Activated CD8-positive, alpha-beta memory T cell treated with anti-CD3 and anti-CD28 coated beads for 36 hours (primary cell): Measurements from ENCODE around the gene DDR2. TPM values are rescaled to one million over a fixed set of nuclear protein-coding genes. Genes with fewer than 3 reads are reported as not detected.

Source experiments
- CTCF ChIA-PET: fragments of 350-600 bp; sonication (Branson Sonifier 250); formaldehyde crosslinking; loops from one replicate; lab custom pipeline; 2021; ENCODE audit warnings: antibody characterized with exemption; lab: Charles Lee
- POLR2A ChIA-PET: fragments of 350-600 bp; sonication (Branson Sonifier 250); formaldehyde crosslinking; loops from one replicate; lab custom pipeline; 2021; ENCODE audit warnings: antibody characterized with exemption; lab: Charles Lee
- total RNA-seq, 2 experiments: library from RNA; stranded (reverse); gene quantifications; one replicate each; pipeline ENCODE4 v1.2.3, GENCODE V29; 2021

DDR2 gene
- total RNA-seq, 2 experiments from 2014 or later: 0.17 to 0.36 TPM

GRCh38 chr1:162667381-162668080 is 35.3 kb downstream of the DDR2 start:
- ChIA-PET POLR2A (no interaction called here), CTCF (no interaction called here)

- CTCF ChIA-PET: no interaction called here
- POLR2A ChIA-PET: no interaction called here
Observed at GRCh38 chr1:162670928-162671663, 38.8 kb downstream of the DDR2 start.

- ChIA-PET CTCF (no interaction called here), POLR2A (no interaction called here)
Observed at GRCh38 chr1:162671664-162672410, 39.6 kb downstream of the DDR2 start.

GRCh38 chr1:162672622-162673260 is 40.5 kb downstream of the DDR2 start:
- ChIA-PET POLR2A (no interaction called here), CTCF (no interaction called here)

GRCh38 chr1:162674034-162674608 is 41.9 kb downstream of the DDR2 start:
- POLR2A ChIA-PET: no interaction called here

GRCh38 chr1:162676087-162676486 is 43.8 kb downstream of the DDR2 start:
- POLR2A ChIA-PET: no interaction called here
- CTCF ChIA-PET: no interaction called here

More at GRCh38 chr1:162674034-162674608, 41.9 kb downstream of the DDR2 start:
- CTCF ChIA-PET: no interaction called here

- CTCF ChIA-PET: no interaction called here
Observed at GRCh38 chr1:162676750-162677149, 44.5 kb downstream of the DDR2 start.

GRCh38 chr1:162677607-162678371 is 45.5 kb downstream of the DDR2 start:
- ChIA-PET CTCF (no interaction called here), POLR2A (no interaction called here)

More at GRCh38 chr1:162676750-162677149, 44.5 kb downstream of the DDR2 start:
- POLR2A ChIA-PET: no interaction called here

- CTCF ChIA-PET: no interaction called here
- POLR2A ChIA-PET: no interaction called here
Observed at GRCh38 chr1:162678439-162678838, 46.2 kb downstream of the DDR2 start.

- POLR2A ChIA-PET: interaction anchor here (0.7 kb wide), 1 partner anchor 739 kb away, joined by 3 read pairs; no protein-coding TSS in a partner anchor
- CTCF ChIA-PET: no interaction called here
Observed at GRCh38 chr1:162679298-162679697, 47.0 kb downstream of the DDR2 start.

- CTCF ChIA-PET: no interaction called here
Observed at GRCh38 chr1:162680419-162681121, 48.3 kb downstream of the DDR2 start.

GRCh38 chr1:162681122-162681436 is 48.8 kb downstream of the DDR2 start:
- POLR2A ChIA-PET: no interaction called here
- CTCF ChIA-PET: no interaction called here

More at GRCh38 chr1:162680419-162681121, 48.3 kb downstream of the DDR2 start:
- POLR2A ChIA-PET: no interaction called here

- POLR2A ChIA-PET: no interaction called here
- CTCF ChIA-PET: interaction anchor here (0.5 kb wide), 1 partner anchor 77 kb away, joined by 3 read pairs; no protein-coding TSS in a partner anchor
Observed at GRCh38 chr1:162682013-162682419, 49.8 kb downstream of the DDR2 start.

GRCh38 chr1:162687870-162688269 is 55.6 kb downstream of the DDR2 start:
- ChIA-PET POLR2A (no interaction called here), CTCF (no interaction called here)

GRCh38 chr1:162688521-162688920 is 56.3 kb downstream of the DDR2 start:
- ChIA-PET CTCF (no interaction called here), POLR2A (no interaction called here)

GRCh38 chr1:162688931-162689330 is 56.7 kb downstream of the DDR2 start:
- ChIA-PET CTCF (no interaction called here), POLR2A (no interaction called here)

GRCh38 chr1:162689745-162690671 is 57.7 kb downstream of the DDR2 start:
- ChIA-PET CTCF (no interaction called here), POLR2A (no interaction called here)
